A673 (cell line): Measurements from ENCODE around the gene KCNIP4. TPM values are rescaled to one million over a fixed set of nuclear protein-coding genes. Genes with fewer than 3 reads are reported as not detected.

Experiments
- BruUV-seq: library from RNA; stranded (reverse); fragments of 400-500 nt; replicated peaks from 2 replicates; lab custom pipeline; 2021; lab: Mats Ljungman, UMichigan
- CTCF ChIA-PET: fragments of 300-600 bp; sonication (Branson Sonifier 250); formaldehyde crosslinking; loops from one replicate; lab custom pipeline; 2022; ENCODE audit warnings: antibody characterized with exemption; lab: Charles Lee
- POLR2A ChIA-PET: fragments of 300-600 bp; sonication (Branson Sonifier 250); formaldehyde crosslinking; loops from one replicate; lab custom pipeline; 2022; ENCODE audit warnings: antibody characterized with exemption; ENCODE audit not compliant: low non-redundant PET; lab: Charles Lee
- DNase-seq: peaks from one replicate; pipeline ENCODE4 v3.0.0-alpha.2; 2015; ENCODE audit warnings: low spot score
- H3K27ac ChIP-seq: fragments of 200-600 bp; sonication (generic); 2 replicates; pipeline ENCODE4 v1.5.1; 2016; ENCODE audit warnings: mixed run types, low read depth, mild to moderate bottlenecking, mixed read lengths, antibody characterized with exemption, low read length; ENCODE audit not compliant: poor library complexity, severe bottlenecking
- H3K27me3 ChIP-seq: fragments of 200-600 bp; sonication (generic); replicated peaks from 2 replicates; pipeline ENCODE4 v1.6.1; 2017; ENCODE audit warnings: mixed run types, low read depth, mild to moderate bottlenecking, mixed read lengths, antibody characterized with exemption, low read length; ENCODE audit not compliant: insufficient read depth, poor library complexity
- H3K36me3 ChIP-seq: fragments of 200-600 bp; sonication (generic); 2 replicates; pipeline ENCODE4 v1.6.1; 2016; ENCODE audit warnings: mixed run types, mild to moderate bottlenecking, mixed read lengths, antibody characterized with exemption, low read length; ENCODE audit not compliant: insufficient read depth, poor library complexity, severe bottlenecking
- H3K4me1 ChIP-seq: fragments of 200-600 bp; sonication (generic); 2 replicates; pipeline ENCODE4 v1.6.1; 2017; ENCODE audit warnings: mixed run types, mild to moderate bottlenecking, mixed read lengths, antibody characterized with exemption, low read length; ENCODE audit not compliant: insufficient read depth, poor library complexity, severe bottlenecking
- H3K4me3 ChIP-seq: fragments of 200-600 bp; sonication (generic); 2 replicates; pipeline ENCODE4 v1.5.1; 2016; ENCODE audit warnings: low read depth, mixed run types, mild to moderate bottlenecking, mixed read lengths, low read length; ENCODE audit not compliant: poor library complexity, severe bottlenecking
- H3K9me3 ChIP-seq: fragments of 200-600 bp; sonication (generic); 2 replicates; pipeline ENCODE4 v1.6.1; 2016; ENCODE audit warnings: mixed run types, low read depth, mild to moderate bottlenecking, mixed read lengths, antibody characterized with exemption, low read length; ENCODE audit not compliant: poor library complexity, severe bottlenecking
- EZH2 ChIP-seq: fragments of 200-600 bp; sonication (generic); IDR thresholded peaks from 2 replicates; pipeline ENCODE4 v1.6.1; 2017; ENCODE audit warnings: borderline replicate concordance, low read depth, mild to moderate bottlenecking, mixed read lengths, antibody characterized with exemption, low read length; ENCODE audit not compliant: poor library complexity, severe bottlenecking
- intact Hi-C: fragments of 100-400 bp; cut with micrococcal nuclease; formaldehyde crosslinking; loops from one replicate; pipeline ENCODE4 v1.10.0; 2022; ENCODE audit not compliant: unreplicated experiment
- total RNA-seq: library from RNA; stranded (reverse); gene quantifications from 2 replicates; pipeline ENCODE4 v1.2.3, GENCODE V29; 2021
- TF ChIP-seq, protein P1 (sequence below): fragments of 300-800, 200-600 bp; sonication (generic); conservative IDR thresholded peaks from 2 replicates; pipeline ENCODE4 v1.5.1; 2017; ENCODE audit warnings: low read depth, mild to moderate bottlenecking, antibody characterized with exemption, low read length, moderate library complexity, mixed read lengths

KCNIP4 gene
- total RNA-seq, 1 experiment from 2014 or later, result not detected

DNA sequence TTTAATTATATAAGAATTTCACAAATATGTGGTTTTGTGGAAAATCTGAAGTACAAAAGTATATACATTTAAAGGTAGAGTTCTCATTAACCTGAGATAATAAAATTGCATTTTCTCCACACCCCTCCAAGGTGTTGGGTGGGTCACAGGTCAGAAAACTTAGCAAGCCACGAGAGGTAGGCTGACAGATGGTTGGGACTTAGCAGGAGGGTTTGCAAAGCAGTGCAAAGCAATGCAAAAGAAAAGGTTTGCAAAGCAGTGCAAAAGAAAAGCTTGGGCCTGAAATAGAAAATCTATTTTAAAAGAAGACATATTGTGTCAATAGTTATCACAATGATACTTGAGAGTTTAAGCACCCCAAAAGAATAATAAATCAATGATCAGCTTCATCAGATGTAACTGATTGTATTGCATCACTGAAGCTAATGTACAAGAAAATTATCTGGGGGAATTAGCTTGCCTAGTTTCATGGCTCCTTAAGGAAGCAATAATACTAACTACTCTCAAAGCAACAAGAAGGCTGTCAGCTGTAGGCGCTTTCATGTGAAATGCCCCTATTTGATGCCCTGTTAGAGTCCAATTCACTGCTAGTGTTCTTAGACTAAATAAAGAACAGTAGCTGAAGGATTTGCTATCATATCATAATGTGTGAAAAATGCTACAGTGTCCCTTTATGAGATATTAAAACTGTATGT, 319.5 kb downstream of the KCNIP4 start:
- ChIA-PET POLR2A (no interaction called here), CTCF (no interaction called here)
- Histone ChIP-seq H3K4me1 (no peaks in the 10 kb centered on the region), H3K36me3 (no peaks in the 10 kb centered on the region), H3K27ac (no peak overlapping the region), H3K27me3 (no peaks in the 10 kb centered on the region), H3K9me3 (no peaks in the 10 kb centered on the region), H3K4me3 (no peak overlapping the region)
- intact Hi-C loops, result no loop called here
- TF ChIP-seq, protein P1, sequence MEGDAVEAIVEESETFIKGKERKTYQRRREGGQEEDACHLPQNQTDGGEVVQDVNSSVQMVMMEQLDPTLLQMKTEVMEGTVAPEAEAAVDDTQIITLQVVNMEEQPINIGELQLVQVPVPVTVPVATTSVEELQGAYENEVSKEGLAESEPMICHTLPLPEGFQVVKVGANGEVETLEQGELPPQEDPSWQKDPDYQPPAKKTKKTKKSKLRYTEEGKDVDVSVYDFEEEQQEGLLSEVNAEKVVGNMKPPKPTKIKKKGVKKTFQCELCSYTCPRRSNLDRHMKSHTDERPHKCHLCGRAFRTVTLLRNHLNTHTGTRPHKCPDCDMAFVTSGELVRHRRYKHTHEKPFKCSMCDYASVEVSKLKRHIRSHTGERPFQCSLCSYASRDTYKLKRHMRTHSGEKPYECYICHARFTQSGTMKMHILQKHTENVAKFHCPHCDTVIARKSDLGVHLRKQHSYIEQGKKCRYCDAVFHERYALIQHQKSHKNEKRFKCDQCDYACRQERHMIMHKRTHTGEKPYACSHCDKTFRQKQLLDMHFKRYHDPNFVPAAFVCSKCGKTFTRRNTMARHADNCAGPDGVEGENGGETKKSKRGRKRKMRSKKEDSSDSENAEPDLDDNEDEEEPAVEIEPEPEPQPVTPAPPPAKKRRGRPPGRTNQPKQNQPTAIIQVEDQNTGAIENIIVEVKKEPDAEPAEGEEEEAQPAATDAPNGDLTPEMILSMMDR, result no peak
- no peak for TF ChIP-seq EZH2
- no TSS peak for BruUV-seq
- no peak for DNase-seq

DNA sequence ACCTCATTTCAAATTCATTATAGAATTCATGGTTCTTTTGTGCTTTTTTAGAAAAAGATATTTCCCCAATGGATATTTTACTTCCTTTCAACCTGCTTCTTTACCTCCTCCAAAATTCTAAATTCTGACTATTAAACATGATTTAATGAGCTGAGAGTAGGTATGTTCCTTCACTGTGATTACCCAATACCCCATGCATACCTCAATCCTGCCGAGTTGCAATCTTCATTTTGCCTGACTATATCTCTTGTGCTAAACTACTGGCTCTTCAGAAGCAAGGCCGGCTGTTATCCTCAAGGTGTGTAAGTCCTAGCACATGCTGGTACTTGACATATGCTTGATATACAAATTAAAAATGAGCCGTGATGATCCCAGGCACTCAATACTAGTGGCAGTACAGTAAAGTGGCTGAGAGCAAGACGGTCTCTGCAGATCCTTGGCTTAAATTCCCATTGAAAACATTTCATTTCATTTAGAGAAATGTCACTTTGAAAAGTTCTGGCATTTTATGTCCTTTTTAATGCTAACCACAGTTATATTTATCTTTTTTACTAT, 320.4 kb downstream of the KCNIP4 start:
- Histone ChIP-seq H3K36me3 (no peaks in the 10 kb centered on the region), H3K4me3 (no peak overlapping the region), H3K27me3 (no peaks in the 10 kb centered on the region), H3K4me1 (no peaks in the 10 kb centered on the region), H3K9me3 (no peaks in the 10 kb centered on the region), H3K27ac (no peak overlapping the region)
- no TSS peak for BruUV-seq
- POLR2A ChIA-PET, result no interaction called here
- TF ChIP-seq, protein P1, result no peak
- TF ChIP-seq EZH2, result no peak
- intact Hi-C loops, result no loop called here
- CTCF ChIA-PET, result no interaction called here
- no peak for DNase-seq

DNA sequence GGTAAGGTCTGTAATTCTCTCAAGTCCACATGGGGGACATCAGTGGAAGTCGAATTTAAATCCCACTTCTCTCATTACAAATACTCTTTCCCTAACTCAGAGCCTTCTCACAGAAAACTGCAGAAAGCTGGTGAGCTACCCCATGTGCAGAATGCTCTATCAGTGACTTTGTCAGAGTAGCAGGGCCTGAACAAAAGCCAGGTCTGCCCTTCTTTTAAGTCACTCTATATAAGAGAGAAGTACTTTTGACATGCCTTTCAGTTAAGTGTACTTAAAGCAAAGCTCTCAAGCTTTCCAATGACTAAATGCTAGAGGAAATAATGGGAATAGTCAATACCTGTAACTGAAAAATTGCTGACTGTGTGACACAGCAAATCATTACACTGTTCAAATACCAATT, 323.1 kb downstream of the KCNIP4 start:
- Histone ChIP-seq H3K9me3 (no peaks in the 10 kb centered on the region), H3K4me3 (no peak overlapping the region), H3K36me3 (no peaks in the 10 kb centered on the region), H3K4me1 (no peaks in the 10 kb centered on the region), H3K27ac (no peak overlapping the region), H3K27me3 (no peaks in the 10 kb centered on the region)
- BruUV-seq, result no TSS peak
- TF ChIP-seq, protein P1, result no peak
- no peak for TF ChIP-seq EZH2
- ChIA-PET CTCF (no interaction called here), POLR2A (no interaction called here)
- intact Hi-C loops, result no loop called here
- no peak for DNase-seq
